Activated naive CD4-positive, alpha-beta T cell treated with anti-CD3 and anti-CD28 coated beads, Interleukin-2, amount 50 U/mL, for 24 hours (primary cell): ENCODE results near the gene VLDLR.

Experiments
- H3K27ac Mint-ChIP-seq: one replicate; pipeline ENCODE4 v1.8.0; 2021; ENCODE audit warnings: mild to moderate bottlenecking, mixed read lengths
- H3K27me3 Mint-ChIP-seq: one replicate; pipeline ENCODE4 v1.8.0; 2021; ENCODE audit warnings: mixed read lengths
- H3K36me3 Mint-ChIP-seq: one replicate; pipeline ENCODE4 v1.8.0; 2021; ENCODE audit warnings: mixed read lengths
- H3K4me1 Mint-ChIP-seq: one replicate; pipeline ENCODE4 v1.8.0; 2021; ENCODE audit warnings: mixed read lengths
- H3K4me3 Mint-ChIP-seq: one replicate; pipeline ENCODE4 v1.8.0; 2021; ENCODE audit warnings: mild to moderate bottlenecking, mixed read lengths
- H3K9me3 Mint-ChIP-seq: one replicate; pipeline ENCODE4 v1.8.0; 2021; ENCODE audit warnings: mixed read lengths

Gene VLDLR

DNA sequence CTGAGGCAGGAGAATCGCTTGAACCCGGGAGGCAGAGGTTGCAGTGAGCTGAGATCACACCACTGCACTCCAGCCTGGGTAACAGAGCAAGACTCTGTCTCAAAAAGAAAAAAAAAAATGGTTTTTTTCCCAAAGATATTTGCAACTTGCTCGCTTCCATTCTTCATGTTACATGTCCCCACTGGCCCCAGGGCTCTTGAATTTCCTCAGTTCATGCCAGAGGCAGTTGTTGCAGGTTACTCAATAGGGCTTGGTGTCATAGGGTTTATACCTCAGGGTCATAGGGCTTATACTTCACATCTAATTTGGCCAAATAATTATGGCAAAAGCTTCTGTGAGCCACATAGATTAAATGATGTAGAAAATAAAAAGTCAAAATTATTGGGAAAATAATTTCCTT is 51.6 kb downstream of the VLDLR start:
- Mint-ChIP-seq H3K4me1 (no peaks in the 10 kb centered on the region), H3K27me3 (no peaks in the 10 kb centered on the region), H3K27ac (no peak overlapping the region), H3K9me3 (no peaks in the 10 kb centered on the region), H3K36me3 (no peaks in the 10 kb centered on the region), H3K4me3 (no peak overlapping the region)

GRCh38 chr9:2674141-2674824 is 52.7 kb downstream of the VLDLR start:
- Mint-ChIP-seq H3K27ac (no peak overlapping the region), H3K36me3 (no peaks in the 10 kb centered on the region)

DNA sequence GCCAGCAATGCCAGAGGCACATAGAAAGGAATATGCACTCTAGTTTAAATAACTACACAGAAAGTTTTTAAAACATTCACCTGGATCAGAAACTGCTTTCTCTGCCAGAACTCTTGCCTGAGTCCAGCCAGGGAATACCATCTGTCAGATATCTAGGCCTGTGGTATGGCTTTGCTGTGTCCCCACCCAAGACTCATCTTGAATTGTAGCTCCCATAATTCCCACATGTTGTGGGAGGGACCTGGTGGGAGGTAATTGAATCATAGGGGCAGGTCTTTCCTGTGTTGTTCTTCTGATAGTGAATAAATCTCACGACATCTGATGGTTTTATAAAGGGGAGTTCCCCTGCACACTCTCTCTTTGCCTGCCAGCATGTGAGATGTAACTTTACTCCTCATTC is 54.2 kb downstream of the VLDLR start:
- H3K27ac Mint-ChIP-seq: no peak overlapping the region
- no peak overlapping the region for H3K4me3 Mint-ChIP-seq
- no peaks in the 10 kb centered on the region for H3K9me3 Mint-ChIP-seq
- H3K4me1 Mint-ChIP-seq: no peaks in the 10 kb centered on the region
- no peaks in the 10 kb centered on the region for H3K36me3 Mint-ChIP-seq
- no peaks in the 10 kb centered on the region for H3K27me3 Mint-ChIP-seq

More at GRCh38 chr9:2674141-2674824, 52.7 kb downstream of the VLDLR start:
- no peak overlapping the region for H3K4me3 Mint-ChIP-seq
- H3K27me3 Mint-ChIP-seq: no peaks in the 10 kb centered on the region
- no peaks in the 10 kb centered on the region for H3K9me3 Mint-ChIP-seq
- no peaks in the 10 kb centered on the region for H3K4me1 Mint-ChIP-seq

DNA sequence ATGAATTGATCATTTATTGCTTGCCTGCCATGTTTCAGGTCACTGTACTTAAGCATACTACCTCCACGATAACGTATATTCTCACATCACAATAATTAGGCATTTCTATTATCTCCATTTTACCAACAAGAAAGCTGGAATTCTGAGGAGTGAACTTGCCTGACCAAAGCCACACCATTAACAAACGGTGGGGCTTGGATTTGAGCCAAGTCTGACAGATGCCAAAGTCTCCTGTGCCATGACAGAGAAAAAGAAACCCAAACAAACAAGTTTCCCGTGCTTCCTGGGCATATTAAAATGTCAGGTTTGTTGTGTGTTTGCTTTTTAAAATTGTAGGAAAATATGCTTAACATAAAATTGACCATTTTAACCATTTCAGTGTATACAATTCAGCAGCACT is 54.9 kb downstream of the VLDLR start:
- Mint-ChIP-seq H3K36me3 (peaks cover 2% of the 10 kb centered on the region), H3K4me1 (no peaks in the 10 kb centered on the region), H3K27ac (no peak overlapping the region), H3K27me3 (no peaks in the 10 kb centered on the region), H3K4me3 (no peak overlapping the region), H3K9me3 (no peaks in the 10 kb centered on the region)

GRCh38 chr9:2677915-2678889 is 56.6 kb downstream of the VLDLR start:
- H3K27ac Mint-ChIP-seq: no peak overlapping the region
- no peak overlapping the region for H3K4me3 Mint-ChIP-seq
- no peaks in the 10 kb centered on the region for H3K27me3 Mint-ChIP-seq
- peaks cover 2% of the 10 kb centered on the region for H3K36me3 Mint-ChIP-seq
- H3K4me1 Mint-ChIP-seq: no peaks in the 10 kb centered on the region
- no peaks in the 10 kb centered on the region for H3K9me3 Mint-ChIP-seq

DNA sequence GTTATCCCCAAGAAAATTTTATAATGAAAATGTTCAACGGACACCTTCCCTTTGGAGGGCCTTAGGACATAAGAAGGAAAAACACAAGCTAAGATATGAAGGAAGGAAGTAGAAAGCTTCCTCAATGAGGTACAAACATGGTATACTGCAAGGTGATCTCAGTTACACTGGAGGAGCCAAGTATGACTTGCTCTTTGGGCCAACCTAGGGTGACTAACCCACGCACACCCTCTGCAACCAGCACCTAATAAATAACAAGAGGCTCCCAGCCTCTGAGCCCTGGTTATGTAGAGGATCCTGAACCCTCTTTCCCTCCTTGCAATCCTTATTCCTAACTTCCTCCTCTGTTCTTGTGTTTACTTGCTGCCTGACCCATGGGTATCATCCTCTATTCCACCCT is 57.4 kb downstream of the VLDLR start:
- Mint-ChIP-seq H3K9me3 (no peaks in the 10 kb centered on the region), H3K36me3 (peaks cover 2% of the 10 kb centered on the region), H3K27me3 (no peaks in the 10 kb centered on the region), H3K27ac (no peak overlapping the region), H3K4me1 (no peaks in the 10 kb centered on the region), H3K4me3 (no peak overlapping the region)

GRCh38 chr9:2681981-2682380 is 60.4 kb downstream of the VLDLR start:
- Mint-ChIP-seq H3K9me3 (no peaks in the 10 kb centered on the region), H3K4me1 (no peaks in the 10 kb centered on the region), H3K36me3 (peaks cover 2% of the 10 kb centered on the region), H3K27ac (no peak overlapping the region), H3K4me3 (no peak overlapping the region), H3K27me3 (no peaks in the 10 kb centered on the region)

- no peak overlapping the region for H3K4me3 Mint-ChIP-seq
These were observed 65.3 kb downstream of the VLDLR start for GRCh38 chr9:2686911-2687310.

GRCh38 chr9:2688636-2689035 is 67.0 kb downstream of the VLDLR start:
- no peaks in the 10 kb centered on the region for H3K4me1 Mint-ChIP-seq
- peaks cover 6% of the 10 kb centered on the region for H3K36me3 Mint-ChIP-seq
- no peaks in the 10 kb centered on the region for H3K27me3 Mint-ChIP-seq
- H3K9me3 Mint-ChIP-seq: no peaks in the 10 kb centered on the region
- no peak overlapping the region for H3K4me3 Mint-ChIP-seq
- H3K27ac Mint-ChIP-seq: no peak overlapping the region

More at GRCh38 chr9:2686911-2687310, 65.3 kb downstream of the VLDLR start:
- Mint-ChIP-seq H3K27me3 (no peaks in the 10 kb centered on the region), H3K9me3 (no peaks in the 10 kb centered on the region), H3K4me1 (no peaks in the 10 kb centered on the region), H3K27ac (no peak overlapping the region), H3K36me3 (peaks cover 6% of the 10 kb centered on the region)

DNA sequence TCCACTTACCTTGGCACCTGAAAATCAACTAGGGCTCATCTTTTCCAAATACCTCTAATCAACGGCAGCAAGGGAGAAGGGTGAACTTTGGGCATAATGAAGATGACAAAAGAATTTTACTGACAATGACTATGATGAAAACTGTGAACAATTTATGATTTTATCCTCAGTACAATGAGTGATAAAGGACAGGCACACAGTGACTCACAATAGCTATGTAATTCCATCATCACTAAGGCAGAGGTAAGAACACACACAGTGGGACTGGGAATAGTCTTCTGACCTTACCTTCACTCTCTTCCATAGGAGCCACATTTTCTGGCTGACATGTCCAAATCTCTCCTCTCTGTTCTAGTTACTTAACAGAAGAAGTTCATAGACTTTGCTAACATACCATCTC is 69.6 kb downstream of the VLDLR start:
- Mint-ChIP-seq H3K27me3 (no peaks in the 10 kb centered on the region), H3K4me3 (no peak overlapping the region), H3K4me1 (no peaks in the 10 kb centered on the region), H3K27ac (no peak overlapping the region), H3K36me3 (peaks cover 6% of the 10 kb centered on the region), H3K9me3 (no peaks in the 10 kb centered on the region)

DNA sequence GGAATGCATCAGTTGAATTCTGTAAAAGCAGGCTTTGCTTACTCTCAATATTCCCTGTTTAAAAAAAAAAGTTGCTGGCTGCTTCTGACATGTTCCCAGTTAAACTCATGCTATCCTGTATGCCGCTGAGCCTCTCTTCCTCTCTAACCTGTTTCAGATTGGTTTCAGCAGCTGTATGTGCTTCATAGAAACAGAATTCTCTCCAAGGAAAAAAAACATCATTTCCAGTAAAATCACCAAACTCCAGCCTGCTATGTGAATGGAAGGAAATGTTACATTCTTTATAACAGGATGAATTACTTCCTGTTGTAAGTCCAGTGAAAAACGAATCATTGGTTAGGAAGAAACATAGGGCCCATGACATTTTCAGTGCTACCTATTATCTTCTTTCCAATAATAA is 70.0 kb downstream of the VLDLR start:
- H3K4me3 Mint-ChIP-seq: no peak overlapping the region
- H3K27ac Mint-ChIP-seq: no peak overlapping the region
- H3K27me3 Mint-ChIP-seq: no peaks in the 10 kb centered on the region
- H3K36me3 Mint-ChIP-seq: peaks cover 6% of the 10 kb centered on the region
- no peaks in the 10 kb centered on the region for H3K9me3 Mint-ChIP-seq
- H3K4me1 Mint-ChIP-seq: no peaks in the 10 kb centered on the region

DNA sequence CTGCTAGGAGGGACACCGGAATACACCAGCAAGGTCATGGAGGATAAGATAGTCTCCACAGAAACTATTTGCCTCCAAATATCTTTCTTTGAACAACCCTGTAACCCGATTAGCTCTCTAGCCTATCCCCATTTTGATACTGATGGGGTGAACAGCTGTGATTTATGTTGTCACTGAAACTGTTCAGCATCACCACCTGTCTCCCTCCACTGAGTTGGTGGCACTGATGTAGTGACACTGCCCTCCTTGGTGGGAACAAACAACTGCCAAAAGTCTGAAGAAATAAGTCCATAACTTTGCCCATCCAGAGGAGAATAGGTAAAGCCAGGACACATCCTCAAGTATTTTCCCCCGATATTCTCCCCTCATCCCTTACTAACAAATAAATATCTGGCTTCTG is 71.5 kb downstream of the VLDLR start:
- Mint-ChIP-seq H3K27ac (no peak overlapping the region), H3K27me3 (no peaks in the 10 kb centered on the region), H3K4me3 (no peak overlapping the region), H3K9me3 (no peaks in the 10 kb centered on the region), H3K36me3 (peaks cover 6% of the 10 kb centered on the region), H3K4me1 (no peaks in the 10 kb centered on the region)

DNA sequence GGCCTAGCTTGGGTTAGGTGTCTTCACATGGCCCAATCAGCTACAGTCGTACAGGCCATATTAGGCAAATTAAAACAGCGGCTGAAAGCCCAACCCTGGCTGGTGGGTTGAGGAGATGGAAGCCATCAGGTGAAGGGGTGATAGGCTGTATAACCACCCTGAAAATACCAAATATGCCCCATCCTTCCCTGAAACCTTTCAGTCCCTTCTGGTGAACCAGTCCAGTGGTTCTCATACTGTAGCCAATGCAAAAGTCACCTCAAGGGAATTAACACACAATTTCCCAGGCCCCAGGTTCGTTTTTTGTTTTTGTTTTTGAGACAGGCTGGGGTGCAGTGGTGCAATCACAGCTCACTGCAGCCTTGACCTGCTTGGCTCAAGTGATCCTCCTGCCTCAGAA is 75.9 kb downstream of the VLDLR start:
- Mint-ChIP-seq H3K36me3 (peaks cover 3% of the 10 kb centered on the region), H3K27me3 (no peaks in the 10 kb centered on the region), H3K9me3 (no peaks in the 10 kb centered on the region), H3K4me1 (no peaks in the 10 kb centered on the region), H3K4me3 (no peak overlapping the region), H3K27ac (no peak overlapping the region)

GRCh38 chr9:2700398-2700797 is 78.8 kb downstream of the VLDLR start:
- H3K27me3 Mint-ChIP-seq: no peaks in the 10 kb centered on the region

GRCh38 chr9:2700909-2701550 is 79.4 kb downstream of the VLDLR start:
- Mint-ChIP-seq H3K9me3 (no peaks in the 10 kb centered on the region), H3K27ac (no peak overlapping the region), H3K4me3 (no peak overlapping the region), H3K27me3 (no peaks in the 10 kb centered on the region), H3K36me3 (peaks cover 3% of the 10 kb centered on the region), H3K4me1 (no peaks in the 10 kb centered on the region)

More at GRCh38 chr9:2700398-2700797, 78.8 kb downstream of the VLDLR start:
- no peaks in the 10 kb centered on the region for H3K4me1 Mint-ChIP-seq
- H3K27ac Mint-ChIP-seq: no peak overlapping the region
- peaks cover 3% of the 10 kb centered on the region for H3K36me3 Mint-ChIP-seq
- H3K9me3 Mint-ChIP-seq: no peaks in the 10 kb centered on the region
- no peak overlapping the region for H3K4me3 Mint-ChIP-seq

GRCh38 chr9:2704504-2704903 is 82.9 kb downstream of the VLDLR start:
- Mint-ChIP-seq H3K4me3 (no peak overlapping the region), H3K36me3 (peaks cover 7% of the 10 kb centered on the region), H3K9me3 (no peaks in the 10 kb centered on the region), H3K4me1 (no peaks in the 10 kb centered on the region), H3K27me3 (no peaks in the 10 kb centered on the region), H3K27ac (no peak overlapping the region)
